T-cell (primary cell): Measurements from ENCODE around the gene ZSWIM6. TPM values are rescaled to one million over a fixed set of nuclear protein-coding genes. Genes with fewer than 3 reads are reported as not detected.

Experiments
- ATAC-seq, 4 experiments: fragments of 200-7000 bp in 3 of 4; fragments of 150-1000 bp in 1 of 4; cut with Tn5 transposase; replicated peaks in 1 of 4; 1 replicate in 3 of 4; 2 replicates in 1 of 4; pipeline ENCODE4 v1.10.0; 2021; ENCODE audit warnings: moderate library complexity in 3 of 4, mild to moderate bottlenecking in 2 of 4, moderate number of reproducible peaks in 1 of 4
- CTCF ChIA-PET, 2 donors: fragments of 300-600 bp; sonication (Branson Sonifier 250); formaldehyde crosslinking; loops; one replicate each; lab custom pipeline; 2022; ENCODE audit warnings: antibody characterized with exemption in 2 of 2; lab: Charles Lee
- POLR2A ChIA-PET, 2 donors: fragments of 300-600 bp; sonication (Branson Sonifier 250); formaldehyde crosslinking; loops; one replicate each; lab custom pipeline; 2022; ENCODE audit warnings: antibody characterized with exemption in 2 of 2; lab: Charles Lee
- DNase-seq, 35 experiments: peaks; one replicate each; pipeline versions ENCODE4 v3.0.0 to v3.0.0-alpha.2; 2013 to 2023
- H3K27ac ChIP-seq: one replicate; pipeline ENCODE4 v1.5.1; 2013; ENCODE audit warnings: low read length
- H3K27me3 ChIP-seq, 2 experiments: replicated peaks in 1 of 2; 1 replicate in 1 of 2; 2 replicates in 1 of 2; pipeline versions ENCODE4 v1.6.1 to v1.7.0; 2013; ENCODE audit warnings: low read length in 1 of 2, mixed read lengths in 1 of 2; ENCODE audit not compliant: control insufficient read depth in 2 of 2, insufficient read depth in 2 of 2; ENCODE audit errors: extremely low read depth in 1 of 2
- H3K36me3 ChIP-seq, 2 donors: 1 replicate in 1 of 2; 2 replicates in 1 of 2; pipeline versions ENCODE4 v1.6.1 to v1.7.0; 2013; ENCODE audit warnings: low read length in 1 of 2; ENCODE audit not compliant: control insufficient read depth in 2 of 2, insufficient read depth in 1 of 2; ENCODE audit errors: extremely low read depth in 1 of 2
- H3K4me1 ChIP-seq, 2 experiments: 1 replicate in 1 of 2; 2 replicates in 1 of 2; pipeline versions ENCODE4 v1.6.1 to v1.7.0; 2013; ENCODE audit warnings: low read length in 2 of 2, mixed read lengths in 1 of 2; ENCODE audit not compliant: insufficient read depth in 2 of 2, control insufficient read depth in 1 of 2; ENCODE audit errors: extremely low read depth in 1 of 2
- H3K4me3 ChIP-seq, 2 donors: 1 replicate in 1 of 2; 2 replicates in 1 of 2; pipeline versions ENCODE4 v1.5.1 to v1.7.0; 2013; ENCODE audit warnings: mild to moderate bottlenecking in 2 of 2, low read length in 1 of 2, moderate library complexity in 1 of 2; ENCODE audit not compliant: control insufficient read depth in 1 of 2; ENCODE audit errors: extremely low read depth in 1 of 2
- H3K9me3 ChIP-seq: 2 replicates; pipeline ENCODE4 v1.7.0; 2013
- H3K27ac Mint-ChIP-seq, 2 donors: one replicate each; pipeline ENCODE4 v1.8.0; 2020 to 2021; ENCODE audit warnings: mild to moderate bottlenecking in 2 of 2, mixed read lengths in 2 of 2
- H3K27me3 Mint-ChIP-seq, 2 donors: one replicate each; pipeline ENCODE4 v1.8.0; 2021 to 2022; ENCODE audit warnings: mixed read lengths in 2 of 2
- H3K36me3 Mint-ChIP-seq: one replicate; pipeline ENCODE4 v1.8.0; 2021; ENCODE audit warnings: mixed read lengths
- H3K4me1 Mint-ChIP-seq, 3 donors: one replicate each; pipeline ENCODE4 v1.8.0; 2020 to 2022; ENCODE audit warnings: mixed read lengths in 3 of 3, mild to moderate bottlenecking in 1 of 3
- H3K4me3 Mint-ChIP-seq, 3 donors: one replicate each; pipeline ENCODE4 v1.8.0; 2020 to 2022; ENCODE audit warnings: mild to moderate bottlenecking in 3 of 3, mixed read lengths in 3 of 3, moderate library complexity in 3 of 3
- H3K9me3 Mint-ChIP-seq, 3 donors: one replicate each; pipeline ENCODE4 v1.8.0; 2020 to 2022; ENCODE audit warnings: mixed read lengths in 3 of 3
- WGBS: methylation state at CpG from one replicate; pipeline ENCODE4 v1.1.5; 2013; ENCODE audit warnings: missing lambda C conversion rate; ENCODE audit not compliant: insufficient coverage; 5-methylcytosine and 5-hydroxymethylcytosine counted together
- total RNA-seq, 35 experiments: library from RNA in 6 of 35; stranded (reverse) in 6 of 35; fragments of 120-200 nt in 1 of 35; gene quantifications; one replicate each; pipeline versions ENCODE4 v1.2.1 to v1.2.4 and lab custom pipeline; 2013 to 2026

ZSWIM6 gene
- total RNA-seq, 5 donors from 2014 or later (not counting 1 experiment from before 2014, with no cell fraction given) = 8.3 to 11.3 (median 10.1) TPM

- no peak for DNase-seq
- Mint-ChIP-seq H3K4me1 (peaks cover 0 to 6% (median 0%) of the 10 kb centered on the region in 3 donors), H3K9me3 (no peaks in the 10 kb centered on the region), H3K27me3 (no peaks in the 10 kb centered on the region), H3K4me3 (no peak overlapping the region), H3K36me3 (peaks cover 44% of the 10 kb centered on the region), H3K27ac (no peak overlapping the region)
- no peaks in the 10 kb centered on the region for H3K4me1 ChIP-seq
- no peak for ATAC-seq
- H3K4me3 ChIP-seq = no peak overlapping the region
- H3K27ac ChIP-seq = no peak overlapping the region
- ChIA-PET CTCF (interaction anchor here in 1 of 2 donors (0.5 kb wide), 1 partner anchor 28 kb away, joined by 3 read pairs; no protein-coding TSS in a partner anchor), POLR2A (no interaction called here)
- no CpG with 5 or more reads among the region's 2 CpGs for WGBS
- H3K9me3 ChIP-seq = no peaks in the 10 kb centered on the region
- H3K27me3 ChIP-seq = no peaks in the 10 kb centered on the region
- H3K36me3 ChIP-seq = peaks cover 12 to 13% of the 10 kb centered on the region in 2 donors
Measured at GRCh38 chr5:61523073-61523472, 191.0 kb downstream of the ZSWIM6 start.

- H3K9me3 ChIP-seq = no peaks in the 10 kb centered on the region
- H3K4me3 Mint-ChIP-seq = no peak overlapping the region
- ATAC-seq (no peak), DNase-seq (no peak)
- H3K36me3 ChIP-seq = peaks cover 13 to 15% of the 10 kb centered on the region in 2 donors
- H3K4me1 ChIP-seq = no peaks in the 10 kb centered on the region
- no peak overlapping the region for H3K4me3 ChIP-seq
- no peak overlapping the region for H3K27ac Mint-ChIP-seq
- H3K36me3 Mint-ChIP-seq = peaks cover 46% of the 10 kb centered on the region
- no peak overlapping the region for H3K27ac ChIP-seq
- H3K4me1 Mint-ChIP-seq = peaks cover 0 to 6% (median 0%) of the 10 kb centered on the region in 3 donors
- ChIA-PET CTCF (no interaction called here), POLR2A (no interaction called here)
- H3K9me3 Mint-ChIP-seq = no peaks in the 10 kb centered on the region
- no peaks in the 10 kb centered on the region for H3K27me3 Mint-ChIP-seq
- WGBS = no CpG with 5 or more reads among the region's 3 CpGs
- no peaks in the 10 kb centered on the region for H3K27me3 ChIP-seq
Measured at GRCh38 chr5:61523997-61524396, 191.9 kb downstream of the ZSWIM6 start.

- H3K27me3 Mint-ChIP-seq = no peaks in the 10 kb centered on the region
- Histone ChIP-seq H3K9me3 (no peaks in the 10 kb centered on the region), H3K4me1 (no peaks in the 10 kb centered on the region), H3K27ac (no peak overlapping the region), H3K36me3 (peaks cover 13 to 19% of the 10 kb centered on the region in 2 donors), H3K27me3 (no peaks in the 10 kb centered on the region), H3K4me3 (no peak overlapping the region)
- H3K27ac Mint-ChIP-seq = no peak overlapping the region
- H3K9me3 Mint-ChIP-seq = no peaks in the 10 kb centered on the region
- no peak overlapping the region for H3K4me3 Mint-ChIP-seq
- H3K36me3 Mint-ChIP-seq = peaks cover 61% of the 10 kb centered on the region
- no peaks in the 10 kb centered on the region for H3K4me1 Mint-ChIP-seq
- ATAC-seq = no peak
- ChIA-PET CTCF (interaction anchor here (0.5 to 0.6 kb wide), 2 partner anchors 16 to 199 kb away, joined by 3 to 9 read pairs; no protein-coding TSS in a partner anchor), POLR2A (no interaction called here)
- no peak for DNase-seq
- 93% methylated on average over 6 of the region's 12 CpGs for WGBS
Measured at GRCh38 chr5:61525512-61526206, 193.6 kb downstream of the ZSWIM6 start.

GRCh38 chr5:61526207-61526519, 194.1 kb downstream of the ZSWIM6 start:
- no peak overlapping the region for H3K27ac ChIP-seq
- Mint-ChIP-seq H3K27me3 (no peaks in the 10 kb centered on the region), H3K9me3 (no peaks in the 10 kb centered on the region), H3K4me1 (no peaks in the 10 kb centered on the region), H3K4me3 (no peak overlapping the region), H3K36me3 (peaks cover 64% of the 10 kb centered on the region), H3K27ac (no peak overlapping the region)
- DNase-seq (no peak), ATAC-seq (no peak)
- H3K36me3 ChIP-seq = peaks cover 13 to 21% of the 10 kb centered on the region in 2 donors
- H3K9me3 ChIP-seq = no peaks in the 10 kb centered on the region
- ChIA-PET POLR2A (no interaction called here), CTCF (interaction anchor here in 1 of 2 donors (0.6 kb wide), 1 partner anchor 199 kb away, joined by 3 read pairs; no protein-coding TSS in a partner anchor)
- H3K4me3 ChIP-seq = no peak overlapping the region
- 100% methylated on average over 1 of the region's 5 CpGs for WGBS
- H3K4me1 ChIP-seq = no peaks in the 10 kb centered on the region
- H3K27me3 ChIP-seq = no peaks in the 10 kb centered on the region

- no peak overlapping the region for H3K4me3 Mint-ChIP-seq
- peaks cover 63% of the 10 kb centered on the region for H3K36me3 Mint-ChIP-seq
- H3K27me3 Mint-ChIP-seq = no peaks in the 10 kb centered on the region
- peaks cover 8 to 20% of the 10 kb centered on the region in 2 donors for H3K36me3 ChIP-seq
- no peaks in the 10 kb centered on the region for H3K9me3 ChIP-seq
- no peak overlapping the region for H3K27ac ChIP-seq
- H3K4me1 ChIP-seq = peaks cover 7 to 11% of the 10 kb centered on the region in 2 experiments
- H3K27ac Mint-ChIP-seq = no peak overlapping the region
- DNase-seq = no peak
- ChIA-PET POLR2A (no interaction called here), CTCF (no interaction called here)
- H3K4me1 Mint-ChIP-seq = peaks cover 7 to 12% (median 9%) of the 10 kb centered on the region in 3 donors
- peaks cover 0 to 13% (median 3%) of the 10 kb centered on the region in 3 donors for H3K9me3 Mint-ChIP-seq
- no peak overlapping the region for H3K4me3 ChIP-seq
- no peaks in the 10 kb centered on the region for H3K27me3 ChIP-seq
- ATAC-seq = no peak
- 93% methylated on average over 3 of the region's 4 CpGs for WGBS
Measured at GRCh38 chr5:61532983-61533382, 200.9 kb downstream of the ZSWIM6 start.

GRCh38 chr5:61534481-61535267, 202.6 kb downstream of the ZSWIM6 start:
- H3K4me3 Mint-ChIP-seq = no peak overlapping the region
- WGBS = 0% methylated on average over 1 of the region's 5 CpGs
- H3K36me3 ChIP-seq = peaks cover 9 to 29% of the 10 kb centered on the region in 2 donors
- H3K36me3 Mint-ChIP-seq = peaks cover 73% of the 10 kb centered on the region
- H3K27me3 ChIP-seq = no peaks in the 10 kb centered on the region
- peak in 1 of 35 experiments; percentile 21 for DNase-seq
- H3K27me3 Mint-ChIP-seq = no peaks in the 10 kb centered on the region
- H3K4me3 ChIP-seq = no peak overlapping the region
- H3K27ac Mint-ChIP-seq = no peak overlapping the region
- ATAC-seq = peak in 3 of 4 experiments; percentile 53 to 71 (median 58)
- H3K4me1 ChIP-seq = peaks cover 7 to 11% of the 10 kb centered on the region in 2 experiments
- ChIA-PET POLR2A (no interaction called here), CTCF (no interaction called here)
- no peaks in the 10 kb centered on the region for H3K9me3 ChIP-seq
- H3K4me1 Mint-ChIP-seq = peaks cover 7 to 12% (median 9%) of the 10 kb centered on the region in 3 donors
- H3K9me3 Mint-ChIP-seq = peaks cover 0 to 13% (median 3%) of the 10 kb centered on the region in 3 donors
- H3K27ac ChIP-seq = no peak overlapping the region
